ENCODE data around the gene SPEM3.
"Not testable (repeated sequence)": the region's sequence is repeated elsewhere in the genome, so short reads cannot be mapped to it uniquely, and the experiment has no call there.

The SPEM3 gene

DNA sequence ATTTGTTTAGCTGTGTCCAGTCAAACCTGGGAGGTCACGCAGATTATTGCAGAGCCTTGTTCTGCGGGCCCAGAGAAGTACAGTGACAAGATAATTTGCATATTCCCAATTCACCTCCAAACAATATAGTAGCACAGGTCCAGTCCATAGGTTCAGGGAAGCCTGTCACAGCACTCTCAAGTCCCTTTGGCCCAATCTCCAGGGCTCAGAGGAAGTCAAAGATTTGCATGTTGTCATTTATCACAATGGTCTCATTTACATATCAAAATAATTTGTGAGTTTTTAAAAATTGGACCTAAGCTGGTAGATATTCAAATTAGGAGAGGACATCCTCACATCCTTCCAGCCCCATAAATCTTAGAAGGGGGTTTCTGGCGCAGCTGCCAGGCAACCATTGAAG, 38.8 kb downstream of the SPEM3 start:
- TF ChIP-seq, protein P1, sequence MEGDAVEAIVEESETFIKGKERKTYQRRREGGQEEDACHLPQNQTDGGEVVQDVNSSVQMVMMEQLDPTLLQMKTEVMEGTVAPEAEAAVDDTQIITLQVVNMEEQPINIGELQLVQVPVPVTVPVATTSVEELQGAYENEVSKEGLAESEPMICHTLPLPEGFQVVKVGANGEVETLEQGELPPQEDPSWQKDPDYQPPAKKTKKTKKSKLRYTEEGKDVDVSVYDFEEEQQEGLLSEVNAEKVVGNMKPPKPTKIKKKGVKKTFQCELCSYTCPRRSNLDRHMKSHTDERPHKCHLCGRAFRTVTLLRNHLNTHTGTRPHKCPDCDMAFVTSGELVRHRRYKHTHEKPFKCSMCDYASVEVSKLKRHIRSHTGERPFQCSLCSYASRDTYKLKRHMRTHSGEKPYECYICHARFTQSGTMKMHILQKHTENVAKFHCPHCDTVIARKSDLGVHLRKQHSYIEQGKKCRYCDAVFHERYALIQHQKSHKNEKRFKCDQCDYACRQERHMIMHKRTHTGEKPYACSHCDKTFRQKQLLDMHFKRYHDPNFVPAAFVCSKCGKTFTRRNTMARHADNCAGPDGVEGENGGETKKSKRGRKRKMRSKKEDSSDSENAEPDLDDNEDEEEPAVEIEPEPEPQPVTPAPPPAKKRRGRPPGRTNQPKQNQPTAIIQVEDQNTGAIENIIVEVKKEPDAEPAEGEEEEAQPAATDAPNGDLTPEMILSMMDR (IDR thresholded peaks at IDR 0.05; ENCODE audit: control insufficient read depth, insufficient read depth, low read depth, low read length, missing control alignments): no peak
- no peak overlapping the region for H3K4me3 ChIP-seq (ENCODE audit: control insufficient read depth, low read depth, low read length)
- DNase-seq (ENCODE audit: low read depth): no peak

DNA sequence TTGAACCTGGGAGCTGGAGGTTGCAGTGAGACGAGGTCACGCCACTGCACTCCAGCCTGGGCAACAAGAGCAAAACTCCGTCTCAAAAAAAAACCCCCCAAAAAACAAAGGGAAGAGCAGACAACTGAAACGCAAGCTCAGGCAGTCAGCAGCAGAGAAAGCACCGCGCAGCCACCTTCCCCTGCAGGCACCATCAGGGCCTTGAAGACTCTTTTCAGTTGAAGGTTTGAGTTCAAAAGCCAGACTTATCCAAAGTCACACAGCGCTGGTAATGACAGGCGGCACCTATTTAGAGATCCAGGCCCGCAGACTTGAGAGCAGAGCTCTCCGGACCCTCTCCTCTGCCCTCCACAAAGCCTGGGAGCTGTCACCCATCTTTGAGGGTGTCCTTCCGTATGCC, 39.6 kb downstream of the SPEM3 start:
- DNase-seq (ENCODE audit: low read depth): no peak
- H3K4me3 ChIP-seq (ENCODE audit: control insufficient read depth, low read depth, low read length): no peak overlapping the region
- TF ChIP-seq, protein P1 (IDR thresholded peaks at IDR 0.05; ENCODE audit: control insufficient read depth, insufficient read depth, low read depth, low read length, missing control alignments): no peak

DNA sequence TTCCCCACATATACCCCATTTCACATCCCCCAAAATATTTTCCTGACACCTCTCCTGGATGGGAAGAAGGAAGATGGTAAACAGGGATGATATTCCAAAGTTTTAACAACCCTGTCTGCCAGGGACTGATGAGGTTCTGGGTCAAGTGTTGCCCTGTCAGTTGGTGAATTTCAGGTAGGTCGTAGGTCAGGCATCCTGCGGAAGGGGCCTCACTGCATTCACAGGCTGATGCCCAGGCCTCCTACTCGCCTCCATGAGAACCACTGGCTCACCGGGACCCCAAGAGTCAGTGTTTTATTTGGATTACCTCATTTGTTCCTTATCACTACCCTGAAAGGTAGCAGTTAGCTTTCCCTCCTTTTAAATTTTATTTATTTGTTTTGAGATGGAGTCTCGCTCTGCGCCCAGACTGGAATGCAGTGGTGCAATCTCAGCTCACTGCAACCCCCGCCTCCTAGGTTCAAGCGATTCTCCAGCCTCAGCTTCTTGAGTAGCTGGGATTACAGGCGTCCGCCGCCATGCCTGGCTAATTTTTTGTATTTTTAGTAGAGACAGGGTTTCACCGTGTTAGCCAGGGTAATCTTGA, 40.2 kb downstream of the SPEM3 start:
- no peak overlapping the region for H3K4me3 ChIP-seq (ENCODE audit: control insufficient read depth, low read depth, low read length)
- TF ChIP-seq, protein P1 (IDR thresholded peaks at IDR 0.05; ENCODE audit: control insufficient read depth, insufficient read depth, low read depth, low read length, missing control alignments): no peak
- DNase-seq (ENCODE audit: low read depth): no peak

DNA sequence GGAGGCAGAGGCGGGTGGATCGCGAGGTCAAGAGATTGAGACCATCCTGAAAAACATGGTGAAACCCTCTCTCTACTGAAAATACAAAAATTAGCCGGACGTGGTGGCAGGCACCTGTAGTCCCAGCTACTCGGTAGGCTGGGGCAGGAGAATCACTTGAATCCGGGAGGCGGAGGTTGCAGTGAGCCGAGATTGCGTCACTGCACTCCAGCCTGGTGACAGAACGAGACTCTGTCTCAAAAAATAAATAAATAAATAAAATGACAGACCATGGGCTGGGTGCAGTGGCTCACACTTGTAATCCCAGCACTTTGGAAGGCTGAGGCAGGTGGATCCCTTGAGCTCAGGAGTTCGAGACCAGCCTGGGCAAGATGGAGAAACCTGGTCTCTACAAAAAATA, 41.2 kb downstream of the SPEM3 start:
- H3K4me3 ChIP-seq (ENCODE audit: control insufficient read depth, low read depth, low read length); DNase-seq (ENCODE audit: low read depth): not testable (repeated sequence)

DNA sequence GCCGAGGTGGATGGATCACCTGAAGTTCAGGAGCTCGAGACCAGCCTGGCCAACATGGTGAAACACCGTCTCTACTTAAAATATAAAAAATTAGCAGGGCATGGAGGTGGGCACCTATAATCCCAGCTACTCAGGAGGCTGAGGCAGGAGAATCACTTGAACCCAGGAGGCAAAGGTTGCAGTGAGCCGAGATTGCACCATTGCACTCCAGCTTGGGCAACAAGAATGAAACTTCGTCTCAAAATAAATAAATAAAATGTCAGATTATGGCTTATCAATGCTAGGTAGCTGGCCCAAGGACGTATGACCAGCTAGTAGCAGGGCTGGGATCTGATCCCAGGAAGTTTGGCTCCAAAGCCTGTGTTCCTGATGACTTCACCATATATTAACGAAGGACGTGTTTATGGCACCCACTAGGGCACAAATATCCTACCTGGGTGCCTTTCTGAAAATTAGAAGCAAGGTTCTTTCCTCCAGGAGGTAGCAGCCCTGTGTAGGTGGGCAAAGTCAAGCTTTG, 41.9 kb downstream of the SPEM3 start:
- DNase-seq (ENCODE audit: low read depth); H3K4me3 ChIP-seq (ENCODE audit: control insufficient read depth, low read depth, low read length): not testable (repeated sequence)

DNA sequence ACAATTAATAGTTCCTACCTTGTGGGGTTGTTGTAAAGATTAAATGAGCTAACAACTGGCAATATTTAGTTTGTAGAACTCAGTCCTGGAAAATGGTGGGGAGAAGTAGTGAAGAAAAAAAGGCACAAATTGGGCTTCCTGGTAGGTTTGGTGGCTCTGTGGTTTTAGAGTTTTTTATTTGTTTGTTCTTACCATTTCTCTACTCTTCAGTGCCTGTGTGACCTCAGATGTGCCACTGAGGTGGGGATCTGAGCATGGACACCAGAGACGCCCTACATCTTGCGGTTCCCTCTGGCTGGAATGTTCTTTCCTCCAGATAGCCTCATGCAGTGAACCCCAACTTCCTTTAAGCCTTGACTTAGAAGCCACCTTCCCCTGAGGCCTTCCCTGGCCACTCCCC, 43.1 kb downstream of the SPEM3 start:
- DNase-seq (ENCODE audit: low read depth): no peak
- TF ChIP-seq, protein P1 (IDR thresholded peaks at IDR 0.05; ENCODE audit: control insufficient read depth, insufficient read depth, low read depth, low read length, missing control alignments): no peak
- no peak overlapping the region for H3K4me3 ChIP-seq (ENCODE audit: control insufficient read depth, low read depth, low read length)

DNA sequence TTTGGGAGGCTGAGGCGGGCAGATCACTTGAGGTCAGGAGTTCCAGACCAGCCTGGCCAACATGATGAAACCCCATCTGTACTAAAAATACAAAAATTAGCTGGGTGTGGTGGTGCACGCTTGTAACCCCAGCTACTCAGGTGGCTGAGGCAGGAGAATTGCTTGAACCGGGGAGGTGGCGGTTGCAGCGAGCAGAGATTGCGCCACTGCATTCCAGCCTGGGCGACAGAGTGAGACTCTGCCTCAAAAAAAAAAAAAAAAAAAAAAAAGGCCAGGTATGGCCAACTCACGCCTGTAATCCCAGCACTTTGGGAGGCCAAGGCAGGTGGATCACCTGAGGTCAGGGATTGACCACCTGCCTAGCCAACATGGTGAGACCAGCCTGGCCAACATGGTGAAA, 46.1 kb downstream of the SPEM3 start:
- not testable (repeated sequence) for H3K4me3 ChIP-seq (ENCODE audit: control insufficient read depth, low read depth, low read length); DNase-seq (ENCODE audit: low read depth)

DNA sequence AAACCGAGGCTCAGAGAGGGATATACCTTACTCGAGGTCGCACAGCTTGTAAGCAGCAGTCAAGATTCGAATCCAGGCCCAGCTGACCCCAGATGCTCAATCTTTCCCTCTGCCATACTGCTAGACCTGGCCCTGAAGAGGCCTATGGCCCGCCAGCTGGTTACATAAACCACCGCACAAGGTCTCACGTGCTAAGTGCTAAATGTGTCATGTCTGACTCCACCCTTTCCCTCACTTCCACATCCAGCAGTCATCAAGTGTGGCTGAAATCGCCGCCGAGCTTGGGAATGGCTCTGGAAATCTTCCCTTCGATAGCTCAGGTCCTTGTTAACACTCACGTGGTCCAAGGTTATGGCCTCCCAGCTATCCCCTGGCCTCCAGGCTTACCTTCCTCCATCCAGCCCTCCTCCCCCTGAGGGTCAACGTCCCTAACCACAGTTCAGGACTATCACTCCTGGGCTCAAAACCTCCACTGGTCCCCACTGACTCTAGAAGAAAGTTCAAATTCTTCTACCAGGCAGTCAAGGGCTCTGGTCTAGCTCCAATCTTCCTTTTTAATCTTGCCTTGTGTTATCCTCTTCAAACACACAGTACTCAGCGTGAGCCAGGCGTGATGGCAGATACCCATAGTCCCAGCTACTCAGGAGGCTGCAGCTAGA, 47.2 kb downstream of the SPEM3 start:
- no peak for DNase-seq (ENCODE audit: low read depth)
- TF ChIP-seq, protein P1 (IDR thresholded peaks at IDR 0.05; ENCODE audit: control insufficient read depth, insufficient read depth, low read depth, low read length, missing control alignments): no peak
- H3K4me3 ChIP-seq (ENCODE audit: control insufficient read depth, low read depth, low read length): no peak overlapping the region

Data from AG09309 (cell line).